ENCODE measurements around the gene S100P. TPM values are rescaled to one million over a fixed set of nuclear protein-coding genes. Genes with fewer than 3 reads are reported as not detected.

Gene S100P
- total and polyA plus RNA-seq, 3 donors from 2014 or later, result 0.19 to 3.5 (median 2.1) TPM

DNA sequence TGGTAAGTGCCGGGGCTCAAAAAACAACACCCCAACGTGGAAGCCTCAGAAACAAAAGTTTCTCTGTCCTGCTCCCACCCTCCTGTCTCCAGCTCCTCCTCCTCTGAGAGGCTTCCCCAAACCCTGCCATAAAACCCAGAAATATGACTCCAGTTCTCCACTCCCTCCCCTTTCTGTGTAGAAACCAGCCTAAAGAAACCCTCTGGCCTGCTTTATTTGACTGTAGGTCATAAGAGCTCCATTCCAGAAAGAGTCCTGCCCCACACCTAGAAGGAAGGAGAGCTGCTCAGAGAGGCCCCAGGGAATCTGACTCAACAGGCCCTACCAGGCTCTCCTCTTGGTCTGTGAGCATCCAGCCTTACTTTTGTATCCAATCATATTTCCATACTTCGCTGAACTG lies 872 bp upstream of the S100P start:
- DNase-seq, result no peak
- Histone ChIP-seq H3K4me3 (no peak overlapping the region), H3K4me1 (no peaks in the 10 kb centered on the region), H3K27ac (no peak overlapping the region), H3K36me3 (ENCODE audit: low read depth, missing control alignments) (no peaks in the 10 kb centered on the region), H3K27me3 (no peaks in the 10 kb centered on the region), H3K9me3 (no peaks in the 10 kb centered on the region)
- intact Hi-C loops (cut with DNase I; ENCODE audit: low total_unique reads), result no loop called here
- TF ChIP-seq POLR2A (IDR thresholded peaks at IDR 0.05), result no peak
- TF ChIP-seq, protein P1, sequence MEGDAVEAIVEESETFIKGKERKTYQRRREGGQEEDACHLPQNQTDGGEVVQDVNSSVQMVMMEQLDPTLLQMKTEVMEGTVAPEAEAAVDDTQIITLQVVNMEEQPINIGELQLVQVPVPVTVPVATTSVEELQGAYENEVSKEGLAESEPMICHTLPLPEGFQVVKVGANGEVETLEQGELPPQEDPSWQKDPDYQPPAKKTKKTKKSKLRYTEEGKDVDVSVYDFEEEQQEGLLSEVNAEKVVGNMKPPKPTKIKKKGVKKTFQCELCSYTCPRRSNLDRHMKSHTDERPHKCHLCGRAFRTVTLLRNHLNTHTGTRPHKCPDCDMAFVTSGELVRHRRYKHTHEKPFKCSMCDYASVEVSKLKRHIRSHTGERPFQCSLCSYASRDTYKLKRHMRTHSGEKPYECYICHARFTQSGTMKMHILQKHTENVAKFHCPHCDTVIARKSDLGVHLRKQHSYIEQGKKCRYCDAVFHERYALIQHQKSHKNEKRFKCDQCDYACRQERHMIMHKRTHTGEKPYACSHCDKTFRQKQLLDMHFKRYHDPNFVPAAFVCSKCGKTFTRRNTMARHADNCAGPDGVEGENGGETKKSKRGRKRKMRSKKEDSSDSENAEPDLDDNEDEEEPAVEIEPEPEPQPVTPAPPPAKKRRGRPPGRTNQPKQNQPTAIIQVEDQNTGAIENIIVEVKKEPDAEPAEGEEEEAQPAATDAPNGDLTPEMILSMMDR (IDR thresholded peaks at IDR 0.05), result no peak
- WGBS, 2 donors, result 77 to 85% methylated on average over 3 of the region's 3 CpGs

DNA sequence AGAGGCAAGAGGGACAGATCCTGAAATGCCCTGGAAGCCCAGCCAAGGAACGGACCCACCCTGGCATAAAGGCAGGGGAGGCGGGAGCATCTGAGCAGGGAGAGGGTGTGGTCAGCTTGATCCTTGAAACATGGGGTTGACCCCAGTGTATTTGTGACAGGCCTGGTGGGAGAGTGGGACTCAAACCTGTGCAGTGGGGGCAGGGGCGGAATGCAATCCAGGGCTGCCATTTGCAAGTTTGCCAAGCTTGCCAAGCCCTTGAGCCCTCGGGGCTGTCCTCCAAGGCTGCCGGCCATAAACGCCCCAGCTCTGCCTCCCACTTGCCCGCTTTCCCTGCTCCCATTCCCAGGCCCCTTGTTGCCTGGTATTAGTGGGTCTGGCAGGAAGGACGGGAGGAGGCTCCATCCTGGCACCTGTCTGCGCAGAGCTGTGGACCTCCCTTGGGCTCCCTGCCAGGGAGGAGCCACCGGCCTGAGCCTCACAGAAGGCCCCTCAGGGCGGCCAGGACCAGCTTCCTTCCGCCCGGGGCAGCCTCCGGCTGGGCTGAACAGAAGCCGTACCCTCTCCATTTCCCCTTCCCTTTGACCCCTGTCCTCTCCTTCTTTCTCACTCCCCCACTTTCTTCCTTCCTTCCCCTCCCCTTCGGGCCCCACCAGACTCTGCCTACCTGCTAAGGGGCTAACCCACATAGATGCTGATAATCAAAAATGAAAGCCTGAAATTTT lies 661 bp downstream of the S100P start:
- no peaks in the 10 kb centered on the region for H3K36me3 ChIP-seq (ENCODE audit: low read depth, missing control alignments)
- no peak for TF ChIP-seq POLR2A (IDR thresholded peaks at IDR 0.05)
- TF ChIP-seq, protein P1 (IDR thresholded peaks at IDR 0.05), result no peak
- H3K27me3 ChIP-seq, result no peaks in the 10 kb centered on the region
- H3K9me3 ChIP-seq, result no peaks in the 10 kb centered on the region
- no peak overlapping the region for H3K4me3 ChIP-seq
- no peak overlapping the region for H3K27ac ChIP-seq
- H3K4me1 ChIP-seq, result no peaks in the 10 kb centered on the region
- 83 to 85% methylated on average over 13 to 16 of the region's 16 CpGs for WGBS, 2 donors
- no peak for DNase-seq
- intact Hi-C loops (cut with DNase I; ENCODE audit: low total_unique reads), result no loop called here

GRCh38 chr4:6695660-6696610 lies 2.3 kb downstream of the S100P start:
- Histone ChIP-seq H3K4me1 (no peaks in the 10 kb centered on the region), H3K27ac (no peak overlapping the region), H3K9me3 (no peaks in the 10 kb centered on the region), H3K27me3 (no peaks in the 10 kb centered on the region), H3K4me3 (no peak overlapping the region), H3K36me3 (ENCODE audit: low read depth, missing control alignments) (no peaks in the 10 kb centered on the region)
- 84 to 85% methylated on average over 13 to 18 of the region's 18 CpGs for WGBS, 2 donors
- DNase-seq, result no peak
- intact Hi-C loops (cut with DNase I; ENCODE audit: low total_unique reads), result no loop called here
- no peak for TF ChIP-seq POLR2A (IDR thresholded peaks at IDR 0.05)
- TF ChIP-seq, protein P1 (IDR thresholded peaks at IDR 0.05), result no peak

DNA sequence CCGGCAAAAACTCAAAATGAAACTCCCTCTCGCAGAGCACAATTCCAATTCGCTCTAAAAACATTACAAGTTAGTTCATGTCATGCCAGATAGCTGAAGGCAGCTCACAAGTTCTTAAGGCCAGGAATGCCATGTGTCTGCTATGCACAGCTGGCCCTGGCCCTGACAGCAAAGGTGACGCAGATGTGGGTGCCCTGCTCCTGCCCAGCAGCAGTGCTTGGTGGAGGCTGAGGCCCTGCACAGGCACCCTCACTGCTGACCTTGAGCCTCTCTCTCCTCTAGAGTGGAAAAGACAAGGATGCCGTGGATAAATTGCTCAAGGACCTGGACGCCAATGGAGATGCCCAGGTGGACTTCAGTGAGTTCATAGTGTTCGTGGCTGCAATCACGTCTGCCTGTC lies 2.9 kb downstream of the S100P start:
- TF ChIP-seq, protein P1 (IDR thresholded peaks at IDR 0.05), result no peak
- no peak for TF ChIP-seq POLR2A (IDR thresholded peaks at IDR 0.05)
- H3K9me3 ChIP-seq, result no peaks in the 10 kb centered on the region
- no peak overlapping the region for H3K4me3 ChIP-seq
- no peak for DNase-seq
- 69 to 84% methylated on average over 8 of the region's 8 CpGs for WGBS, 2 donors
- no peaks in the 10 kb centered on the region for H3K27me3 ChIP-seq
- H3K27ac ChIP-seq, result no peak overlapping the region
- no peaks in the 10 kb centered on the region for H3K36me3 ChIP-seq (ENCODE audit: low read depth, missing control alignments)
- H3K4me1 ChIP-seq, result no peaks in the 10 kb centered on the region
- intact Hi-C loops (cut with DNase I; ENCODE audit: low total_unique reads), result no loop called here

Measured in testis (tissue), 3 donors.